A549 (cell line): ENCODE results near the gene MOCS1. TPM values are rescaled to one million over a fixed set of nuclear protein-coding genes. Genes with fewer than 3 reads are reported as not detected.

ENCODE experiments used
- ATAC-seq, 2 experiments: fragments of 200-7000 bp in 1 of 2; fragments of >200 bp in 1 of 2; cut with Nextera tagmentation in 1 of 2; cut with Tn5 transposase in 1 of 2; 3 replicates each; pipeline versions ENCODE4 v1.8.0 to v1.9.1; 2018 to 2020; ENCODE audit warnings: mild to moderate bottlenecking in 1 of 2, moderate library complexity in 1 of 2
- CTCF ChIA-PET: fragments of 300-600 bp; sonication (Branson Sonifier 250); formaldehyde crosslinking; extraction: SDS; loops from one replicate; lab custom pipeline; 2021; ENCODE audit warnings: antibody characterized with exemption, inconsistent platforms; lab: Yijun Ruan, JAX
- POLR2A ChIA-PET: fragments of 350-600 bp; formaldehyde crosslinking; extraction: SDS; loops from one replicate; lab custom pipeline; 2021; ENCODE audit warnings: antibody characterized with exemption, inconsistent platforms; lab: Yijun Ruan, JAX
- DNase-seq, 2 experiments: peaks; one replicate each; pipeline versions ENCODE4 v3.0.0 to v3.0.0-alpha.2; 2011 to 2016; ENCODE audit warnings: low read depth in 1 of 2, low spot score in 1 of 2
- FAIRE-seq: peaks from 2 replicates; lab custom pipeline; 2011; peaks lifted over from hg19 to GRCh38; lab: Jason Lieb, UNC
- H3K27ac ChIP-seq, 2 experiments: fragments of >200 bp; sonication (Bioruptor Twin); formaldehyde crosslinking; 3 replicates each; pipeline ENCODE4 v1.5.1; 2016 to 2017
- H3K4me1 ChIP-seq: fragments of >200 bp; sonication (Bioruptor Twin); formaldehyde crosslinking; 3 replicates; pipeline ENCODE4 v1.6.1; 2016
- H3K4me2 ChIP-seq: fragments of >200 bp; sonication (Bioruptor Twin); formaldehyde crosslinking; 3 replicates; pipeline ENCODE4 v1.6.1; 2016
- H3K4me3 ChIP-seq: fragments of >200 bp; sonication (Bioruptor Twin); formaldehyde crosslinking; 3 replicates; pipeline ENCODE4 v1.5.1; 2016
- H3K9me3 ChIP-seq: fragments of >200 bp; sonication (Bioruptor Twin); formaldehyde crosslinking; 3 replicates; pipeline ENCODE4 v1.6.1; 2016
- BHLHE40 ChIP-seq: IDR thresholded peaks from 2 replicates; pipeline ENCODE4 v1.6.1; 2012; ENCODE audit warnings: low read depth, low read length, inconsistent platforms
- CEBPB ChIP-seq, 2 experiments: fragments of >200 bp in 1 of 2; sonication (Bioruptor Twin) in 1 of 2; formaldehyde crosslinking in 1 of 2; IDR thresholded peaks; 2 replicates each; pipeline ENCODE4 v1.6.1; 2012 to 2016
- CHD4 ChIP-seq: fragments of 200-600 bp; sonication (generic); IDR thresholded peaks from 2 replicates; pipeline ENCODE4 v1.6.1; 2016; ENCODE audit warnings: antibody characterized with exemption, mild to moderate bottlenecking, borderline replicate concordance
- EHMT2 ChIP-seq: fragments of 200-600 bp; sonication (generic); IDR thresholded peaks from 2 replicates; pipeline ENCODE4 v1.6.1; 2016; ENCODE audit warnings: antibody characterized with exemption, low read depth, mild to moderate bottlenecking, moderate library complexity
- FOSB ChIP-seq: fragments of 250-450 bp; sonication (Bioruptor Pico); IDR thresholded peaks from 2 replicates; pipeline ENCODE4 v1.5.0; 2020; ENCODE audit warnings: mild to moderate bottlenecking, moderate library complexity
- FOSL2 ChIP-seq, 2 experiments: fragments of 450-650 bp in 1 of 2; fragments of >200 bp in 1 of 2; sonication (Bioruptor Twin) in 1 of 2; formaldehyde crosslinking; IDR thresholded peaks; 2 replicates each; pipeline versions ENCODE4 v1.5.0 to v1.6.1; 2016 to 2020; ENCODE audit warnings: mild to moderate bottlenecking in 1 of 2, moderate library complexity in 1 of 2
- FOXS1 ChIP-seq: fragments of 250-450 bp; sonication (Bioruptor Pico); IDR thresholded peaks from 2 replicates; pipeline ENCODE4 v1.5.0; 2020; ENCODE audit warnings: mild to moderate bottlenecking, moderate library complexity
- HDAC2 ChIP-seq: fragments of 200-600 bp; sonication (generic); IDR thresholded peaks from 2 replicates; pipeline ENCODE4 v1.6.1; 2016
- HOXB13 ChIP-seq: fragments of 250-450 bp; sonication (Bioruptor Pico); IDR thresholded peaks from 2 replicates; pipeline ENCODE4 v1.5.0; 2020; ENCODE audit warnings: low read depth, mild to moderate bottlenecking, moderate library complexity
- HOXB5 ChIP-seq: fragments of 250-450 bp; sonication (Bioruptor Pico); IDR thresholded peaks from 2 replicates; pipeline ENCODE4 v1.5.0; 2020; ENCODE audit warnings: mild to moderate bottlenecking, moderate library complexity
- MAZ ChIP-seq: fragments of 150-350 bp; IDR thresholded peaks from 2 replicates; pipeline ENCODE4 v1.6.1; 2014; ENCODE audit warnings: antibody characterized with exemption, low read depth, low read length, borderline replicate concordance
- NR3C1 ChIP-seq: fragments of >200 bp; sonication (Bioruptor Twin); formaldehyde crosslinking; IDR thresholded peaks from 3 replicates; pipeline ENCODE4 v1.6.1; 2017
- POLR2A ChIP-seq: IDR thresholded peaks from 2 replicates; pipeline ENCODE4 v1.6.1; 2012; ENCODE audit warnings: mild to moderate bottlenecking, low read length
- POLR2AphosphoS2 ChIP-seq: conservative IDR thresholded peaks from 2 replicates; pipeline ENCODE4 v1.6.1; 2012; ENCODE audit warnings: low read length, improper control_type of control experiment, inconsistent platforms
- RCOR1 ChIP-seq: fragments of 150-350 bp; IDR thresholded peaks from 2 replicates; pipeline ENCODE4 v1.6.1; 2014; ENCODE audit warnings: antibody characterized with exemption, low read length, low read depth
- RFX5 ChIP-seq: fragments of 450-650 bp; IDR thresholded peaks from 2 replicates; pipeline ENCODE4 v1.7.1; 2014; ENCODE audit warnings: antibody characterized with exemption, mild to moderate bottlenecking, moderate library complexity
- RNF2 ChIP-seq: fragments of 200-600 bp; sonication (generic); IDR thresholded peaks from 2 replicates; pipeline ENCODE4 v1.6.1; 2016; ENCODE audit warnings: low read depth, mild to moderate bottlenecking, antibody characterized with exemption, moderate library complexity, borderline replicate concordance
- TFCP2L1 ChIP-seq: fragments of 250-450 bp; sonication (Bioruptor Pico); IDR thresholded peaks from 2 replicates; pipeline ENCODE4 v1.5.0; 2021; ENCODE audit warnings: mild to moderate bottlenecking
- ZFP36 ChIP-seq: fragments of 450-650 bp; IDR thresholded peaks from 2 replicates; pipeline ENCODE4 v1.6.1; 2014; ENCODE audit warnings: borderline replicate concordance; ENCODE audit not compliant: partially characterized antibody
- ZSCAN20 ChIP-seq: fragments of 250-450 bp; sonication (Bioruptor Pico); IDR thresholded peaks from 2 replicates; pipeline ENCODE4 v1.8.0; 2022; ENCODE audit warnings: mild to moderate bottlenecking, moderate library complexity
- WGBS: methylation state at CpG from one replicate; pipeline ENCODE4 v1.1.6; 2017; ENCODE audit errors: missing lambda C conversion rate; 5-methylcytosine and 5-hydroxymethylcytosine counted together
- polyA plus RNA-seq, 4 experiments: library from polyadenylated mRNA; depleted of rRNA in 3 of 4; stranded (reverse); fragments of >200 nt; fragmentation: RNase III in 1 of 4; extraction: RNeasy Plus Mini Kit Qiagen cat#74134 plus additional on column Dnase treatment in 1 of 4; gene quantifications; 2 replicates in 3 of 4; 3 replicates in 1 of 4; pipeline ENCODE4 v1.2.3, GENCODE V29; 2011 to 2017
- TF ChIP-seq, protein P1 (sequence below): fragments of 200-600 bp; sonication (generic); IDR thresholded peaks from 2 replicates; pipeline ENCODE4 v1.6.1; 2016; ENCODE audit warnings: antibody characterized with exemption, mild to moderate bottlenecking, moderate library complexity
- TF ChIP-seq, protein P2 (sequence below): fragments of >200 bp; sonication (Bioruptor Twin); formaldehyde crosslinking; IDR thresholded peaks from 2 replicates; pipeline ENCODE4 v1.6.1; 2016
- TF ChIP-seq, protein P3 (sequence below): fragments of 250-450 bp; sonication (Bioruptor Pico); IDR thresholded peaks from 2 replicates; pipeline ENCODE4 v1.5.0; 2021; ENCODE audit warnings: mild to moderate bottlenecking, moderate library complexity, borderline replicate concordance
- TF ChIP-seq, protein P4 (sequence below): fragments of >200 bp; sonication (Bioruptor Twin); formaldehyde crosslinking; IDR thresholded peaks from 3 replicates; pipeline ENCODE4 v1.5.1; 2016
- TF ChIP-seq, protein P5 (sequence below): IDR thresholded peaks from 2 replicates; pipeline ENCODE4 v1.6.1; 2012
- TF ChIP-seq, protein P6 (sequence below): fragments of 450-650 bp; IDR thresholded peaks from 2 replicates; pipeline ENCODE4 v1.6.1; 2014; ENCODE audit warnings: antibody characterized with exemption

Gene MOCS1
- polyA plus RNA-seq, 2 of the 4 experiments (the other 2 are of a cell fraction), result 0.68 to 1.8 TPM

DNA sequence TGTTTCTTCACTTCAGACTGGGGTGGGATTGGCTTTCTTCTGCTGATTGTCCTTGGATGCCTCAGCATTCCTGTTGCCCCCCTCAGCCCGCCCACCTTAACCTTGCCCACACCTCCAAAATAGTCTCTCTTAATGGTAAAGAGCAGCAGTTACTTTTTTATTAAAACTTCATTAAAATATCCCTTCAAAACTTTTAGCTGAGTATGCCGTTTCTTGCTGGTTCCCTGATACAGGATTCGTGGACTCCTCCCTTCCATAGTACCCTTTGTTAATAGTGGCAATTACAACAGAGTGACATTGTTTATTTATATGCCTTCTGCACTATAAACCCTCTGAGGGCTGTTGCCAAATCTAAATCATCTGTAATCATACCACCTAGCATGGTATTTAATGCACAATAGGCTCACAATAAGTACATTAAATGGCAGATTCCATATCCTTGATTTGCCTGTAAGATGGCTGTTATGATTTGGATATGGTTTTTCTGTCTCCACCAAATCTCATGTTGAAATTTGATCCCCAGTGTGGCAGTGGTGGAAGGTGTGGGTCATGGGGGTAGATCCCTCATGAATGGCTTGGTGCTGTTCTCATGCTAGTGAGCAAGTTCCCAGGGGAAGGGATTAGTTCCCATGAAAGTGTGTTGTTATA, 3.5 kb upstream of the MOCS1 start:
- ATAC-seq (no peak), FAIRE-seq (no peak), DNase-seq (no peak)
- no peaks in the 10 kb centered on the region for H3K9me3 ChIP-seq
- ChIA-PET POLR2A (no interaction called here), CTCF (no interaction called here)
- H3K4me3 ChIP-seq, result no peak overlapping the region
- H3K4me1 ChIP-seq, result no peaks in the 10 kb centered on the region
- TF ChIP-seq FOSL2 (IDR thresholded peaks at IDR 0.05) (no peak), FOSL2 (CRISPR knock-in tag; IDR thresholded peaks at IDR 0.05) (no peak), CEBPB (IDR thresholded peaks at IDR 0.05) (no peak), HOXB5 (CRISPR knock-in tag) (no peak), HOXB13 (no peak), RFX5 (no peak), CHD4 (no peak), FOSB (no peak), RCOR1 (no peak), ZSCAN20 (CRISPR knock-in tag) (no peak), EHMT2 (no peak), POLR2AphosphoS2 (no peak), RNF2 (no peak), FOXS1 (no peak), TFCP2L1 (CRISPR knock-in tag) (no peak), MAZ (no peak)
- TF ChIP-seq, protein P1, sequence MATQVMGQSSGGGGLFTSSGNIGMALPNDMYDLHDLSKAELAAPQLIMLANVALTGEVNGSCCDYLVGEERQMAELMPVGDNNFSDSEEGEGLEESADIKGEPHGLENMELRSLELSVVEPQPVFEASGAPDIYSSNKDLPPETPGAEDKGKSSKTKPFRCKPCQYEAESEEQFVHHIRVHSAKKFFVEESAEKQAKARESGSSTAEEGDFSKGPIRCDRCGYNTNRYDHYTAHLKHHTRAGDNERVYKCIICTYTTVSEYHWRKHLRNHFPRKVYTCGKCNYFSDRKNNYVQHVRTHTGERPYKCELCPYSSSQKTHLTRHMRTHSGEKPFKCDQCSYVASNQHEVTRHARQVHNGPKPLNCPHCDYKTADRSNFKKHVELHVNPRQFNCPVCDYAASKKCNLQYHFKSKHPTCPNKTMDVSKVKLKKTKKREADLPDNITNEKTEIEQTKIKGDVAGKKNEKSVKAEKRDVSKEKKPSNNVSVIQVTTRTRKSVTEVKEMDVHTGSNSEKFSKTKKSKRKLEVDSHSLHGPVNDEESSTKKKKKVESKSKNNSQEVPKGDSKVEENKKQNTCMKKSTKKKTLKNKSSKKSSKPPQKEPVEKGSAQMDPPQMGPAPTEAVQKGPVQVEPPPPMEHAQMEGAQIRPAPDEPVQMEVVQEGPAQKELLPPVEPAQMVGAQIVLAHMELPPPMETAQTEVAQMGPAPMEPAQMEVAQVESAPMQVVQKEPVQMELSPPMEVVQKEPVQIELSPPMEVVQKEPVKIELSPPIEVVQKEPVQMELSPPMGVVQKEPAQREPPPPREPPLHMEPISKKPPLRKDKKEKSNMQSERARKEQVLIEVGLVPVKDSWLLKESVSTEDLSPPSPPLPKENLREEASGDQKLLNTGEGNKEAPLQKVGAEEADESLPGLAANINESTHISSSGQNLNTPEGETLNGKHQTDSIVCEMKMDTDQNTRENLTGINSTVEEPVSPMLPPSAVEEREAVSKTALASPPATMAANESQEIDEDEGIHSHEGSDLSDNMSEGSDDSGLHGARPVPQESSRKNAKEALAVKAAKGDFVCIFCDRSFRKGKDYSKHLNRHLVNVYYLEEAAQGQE, result no peak
- TF ChIP-seq, protein P2, sequence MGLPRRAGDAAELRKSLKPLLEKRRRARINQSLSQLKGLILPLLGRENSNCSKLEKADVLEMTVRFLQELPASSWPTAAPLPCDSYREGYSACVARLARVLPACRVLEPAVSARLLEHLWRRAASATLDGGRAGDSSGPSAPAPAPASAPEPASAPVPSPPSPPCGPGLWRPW, result no peak
- TF ChIP-seq, protein P3, sequence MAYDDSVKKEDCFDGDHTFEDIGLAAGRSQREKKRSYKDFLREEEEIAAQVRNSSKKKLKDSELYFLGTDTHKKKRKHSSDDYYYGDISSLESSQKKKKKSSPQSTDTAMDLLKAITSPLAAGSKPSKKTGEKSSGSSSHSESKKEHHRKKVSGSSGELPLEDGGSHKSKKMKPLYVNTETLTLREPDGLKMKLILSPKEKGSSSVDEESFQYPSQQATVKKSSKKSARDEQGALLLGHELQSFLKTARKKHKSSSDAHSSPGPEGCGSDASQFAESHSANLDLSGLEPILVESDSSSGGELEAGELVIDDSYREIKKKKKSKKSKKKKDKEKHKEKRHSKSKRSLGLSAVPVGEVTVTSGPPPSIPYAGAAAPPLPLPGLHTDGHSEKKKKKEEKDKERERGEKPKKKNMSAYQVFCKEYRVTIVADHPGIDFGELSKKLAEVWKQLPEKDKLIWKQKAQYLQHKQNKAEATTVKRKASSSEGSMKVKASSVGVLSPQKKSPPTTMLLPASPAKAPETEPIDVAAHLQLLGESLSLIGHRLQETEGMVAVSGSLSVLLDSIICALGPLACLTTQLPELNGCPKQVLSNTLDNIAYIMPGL (CRISPR knock-in tag), result no peak
- TF ChIP-seq, all 56 proteins: peak for 0
- H3K27ac ChIP-seq, result no peak overlapping the region
- 1% methylated on average over 3 of the region's 3 CpGs for WGBS
- H3K4me2 ChIP-seq, result no peak overlapping the region

DNA sequence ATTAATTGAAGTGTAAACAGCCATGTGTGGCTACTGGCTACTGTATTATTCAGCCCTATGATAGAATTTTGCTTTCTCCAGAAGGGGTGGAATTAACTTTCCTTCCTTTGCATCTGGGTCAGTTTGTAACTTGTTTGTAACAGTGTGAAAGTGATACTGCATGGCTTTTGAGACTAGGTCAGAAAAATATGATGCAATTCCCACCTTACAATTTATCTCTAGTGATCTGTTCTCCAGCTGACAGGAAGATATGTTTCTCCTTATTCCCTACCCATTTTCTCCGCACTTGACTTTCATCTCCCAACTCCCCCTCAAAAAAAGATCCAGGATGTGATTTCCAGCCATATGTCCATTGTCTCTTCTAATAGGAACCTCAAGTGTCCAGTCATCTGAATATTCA, 2.6 kb upstream of the MOCS1 start:
- no peak overlapping the region for H3K4me2 ChIP-seq
- ATAC-seq (no peak), FAIRE-seq (no peak), DNase-seq (no peak)
- 52% methylated on average over 1 of the region's 1 CpG for WGBS
- ChIA-PET CTCF (no interaction called here), POLR2A (no interaction called here)
- H3K27ac ChIP-seq, result no peak overlapping the region
- no peaks in the 10 kb centered on the region for H3K4me1 ChIP-seq
- H3K9me3 ChIP-seq, result no peaks in the 10 kb centered on the region
- H3K4me3 ChIP-seq, result no peak overlapping the region
- no peak for TF ChIP-seq BHLHE40
- TF ChIP-seq, protein P4, sequence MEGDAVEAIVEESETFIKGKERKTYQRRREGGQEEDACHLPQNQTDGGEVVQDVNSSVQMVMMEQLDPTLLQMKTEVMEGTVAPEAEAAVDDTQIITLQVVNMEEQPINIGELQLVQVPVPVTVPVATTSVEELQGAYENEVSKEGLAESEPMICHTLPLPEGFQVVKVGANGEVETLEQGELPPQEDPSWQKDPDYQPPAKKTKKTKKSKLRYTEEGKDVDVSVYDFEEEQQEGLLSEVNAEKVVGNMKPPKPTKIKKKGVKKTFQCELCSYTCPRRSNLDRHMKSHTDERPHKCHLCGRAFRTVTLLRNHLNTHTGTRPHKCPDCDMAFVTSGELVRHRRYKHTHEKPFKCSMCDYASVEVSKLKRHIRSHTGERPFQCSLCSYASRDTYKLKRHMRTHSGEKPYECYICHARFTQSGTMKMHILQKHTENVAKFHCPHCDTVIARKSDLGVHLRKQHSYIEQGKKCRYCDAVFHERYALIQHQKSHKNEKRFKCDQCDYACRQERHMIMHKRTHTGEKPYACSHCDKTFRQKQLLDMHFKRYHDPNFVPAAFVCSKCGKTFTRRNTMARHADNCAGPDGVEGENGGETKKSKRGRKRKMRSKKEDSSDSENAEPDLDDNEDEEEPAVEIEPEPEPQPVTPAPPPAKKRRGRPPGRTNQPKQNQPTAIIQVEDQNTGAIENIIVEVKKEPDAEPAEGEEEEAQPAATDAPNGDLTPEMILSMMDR, result no peak
- TF ChIP-seq ZSCAN20 (CRISPR knock-in tag), result no peak
- TF ChIP-seq, protein P5, sequence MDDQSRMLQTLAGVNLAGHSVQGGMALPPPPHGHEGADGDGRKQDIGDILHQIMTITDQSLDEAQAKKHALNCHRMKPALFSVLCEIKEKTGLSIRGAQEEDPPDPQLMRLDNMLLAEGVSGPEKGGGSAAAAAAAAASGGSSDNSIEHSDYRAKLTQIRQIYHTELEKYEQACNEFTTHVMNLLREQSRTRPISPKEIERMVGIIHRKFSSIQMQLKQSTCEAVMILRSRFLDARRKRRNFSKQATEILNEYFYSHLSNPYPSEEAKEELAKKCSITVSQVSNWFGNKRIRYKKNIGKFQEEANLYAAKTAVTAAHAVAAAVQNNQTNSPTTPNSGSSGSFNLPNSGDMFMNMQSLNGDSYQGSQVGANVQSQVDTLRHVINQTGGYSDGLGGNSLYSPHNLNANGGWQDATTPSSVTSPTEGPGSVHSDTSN, result no peak
- TF ChIP-seq HOXB5 (CRISPR knock-in tag), result no peak
- TF ChIP-seq POLR2A, result no peak
- no peak for TF ChIP-seq HDAC2
- TF ChIP-seq, protein P6, sequence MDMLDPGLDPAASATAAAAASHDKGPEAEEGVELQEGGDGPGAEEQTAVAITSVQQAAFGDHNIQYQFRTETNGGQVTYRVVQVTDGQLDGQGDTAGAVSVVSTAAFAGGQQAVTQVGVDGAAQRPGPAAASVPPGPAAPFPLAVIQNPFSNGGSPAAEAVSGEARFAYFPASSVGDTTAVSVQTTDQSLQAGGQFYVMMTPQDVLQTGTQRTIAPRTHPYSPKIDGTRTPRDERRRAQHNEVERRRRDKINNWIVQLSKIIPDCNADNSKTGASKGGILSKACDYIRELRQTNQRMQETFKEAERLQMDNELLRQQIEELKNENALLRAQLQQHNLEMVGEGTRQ, result no peak
- no peak for TF ChIP-seq NR3C1
- no peak for TF ChIP-seq RFX5
- no peak for TF ChIP-seq FOSL2 (IDR thresholded peaks at IDR 0.05)
- TF ChIP-seq FOSL2 (CRISPR knock-in tag; IDR thresholded peaks at IDR 0.05), result no peak
- no peak for TF ChIP-seq ZFP36
